Natural killer cell (primary cell): Measurements from ENCODE around the gene AGBL4. TPM values are rescaled to one million over a fixed set of nuclear protein-coding genes. Genes with fewer than 3 reads are reported as not detected.

ENCODE experiments used
- ATAC-seq, 3 donors: fragments of 150-1000 bp in 2 of 3; fragments of 200-7000 bp in 1 of 3; cut with Tn5 transposase; 1 replicate in 1 of 3; 2 replicates in 2 of 3; pipeline ENCODE4 v1.10.0; 2021; ENCODE audit warnings: mild to moderate bottlenecking in 2 of 3, moderate library complexity in 2 of 3
- DNase-seq, 2 donors: peaks; one replicate each; pipeline versions ENCODE4 v3.0.0 to v3.0.0-alpha.2; 2013 to 2021; ENCODE audit warnings: mixed read lengths in 1 of 2
- H3K27ac ChIP-seq: one replicate; pipeline ENCODE4 v1.5.1; 2013; ENCODE audit warnings: mild to moderate bottlenecking, low read length
- H3K27me3 ChIP-seq: one replicate; pipeline ENCODE4 v1.6.1; 2013; ENCODE audit warnings: low read length; ENCODE audit not compliant: control insufficient read depth, insufficient read depth
- H3K36me3 ChIP-seq: one replicate; pipeline ENCODE4 v1.6.1; 2013; ENCODE audit warnings: low read length; ENCODE audit not compliant: control insufficient read depth, insufficient read depth
- H3K4me1 ChIP-seq: one replicate; pipeline ENCODE4 v1.6.1; 2013; ENCODE audit warnings: low read length; ENCODE audit not compliant: control insufficient read depth, insufficient read depth
- H3K4me3 ChIP-seq: one replicate; pipeline ENCODE4 v1.5.1; 2013; ENCODE audit warnings: low read length
- H3K9me3 ChIP-seq: one replicate; pipeline ENCODE4 v1.6.1; 2013; ENCODE audit warnings: low read length; ENCODE audit not compliant: control insufficient read depth, insufficient read depth
- H3K27ac Mint-ChIP-seq, 2 donors: one replicate each; pipeline ENCODE4 v1.8.0; 2022; ENCODE audit warnings: mild to moderate bottlenecking in 2 of 2, mixed read lengths in 2 of 2, moderate library complexity in 1 of 2
- H3K27me3 Mint-ChIP-seq, 2 donors: one replicate each; pipeline ENCODE4 v1.8.0; 2022; ENCODE audit warnings: low read depth in 2 of 2, mixed read lengths in 2 of 2
- H3K36me3 Mint-ChIP-seq: one replicate; pipeline ENCODE4 v1.8.0; 2022; ENCODE audit warnings: mixed read lengths
- H3K4me1 Mint-ChIP-seq, 2 donors: one replicate each; pipeline ENCODE4 v1.8.0; 2022; ENCODE audit warnings: mixed read lengths in 2 of 2
- H3K4me3 Mint-ChIP-seq: one replicate; pipeline ENCODE4 v1.8.0; 2022; ENCODE audit warnings: mild to moderate bottlenecking, moderate library complexity, mixed read lengths
- H3K9me3 Mint-ChIP-seq, 2 donors: one replicate each; pipeline ENCODE4 v1.8.0; 2022; ENCODE audit warnings: mixed read lengths in 2 of 2
- WGBS: methylation state at CpG from one replicate; pipeline ENCODE4 v1.1.7; 2013; ENCODE audit warnings: missing lambda C conversion rate; ENCODE audit not compliant: insufficient coverage; 5-methylcytosine and 5-hydroxymethylcytosine counted together
- intact Hi-C: fragments of 100-400 bp; cut with micrococcal nuclease; formaldehyde crosslinking; loops from one replicate; pipeline ENCODE4 v1.14.2; 2022
- total RNA-seq, 4 donors: library from RNA; stranded (reverse); fragments of 120-200 nt in 1 of 4; gene quantifications; one replicate each; pipeline versions ENCODE4 v1.2.3 to v1.2.4, GENCODE V29; 2013 to 2022
- TF ChIP-seq, protein P1 (sequence below): fragments of 200-600 bp; IDR thresholded peaks from one replicate; pipeline ENCODE4 v1.8.0; 2022; ENCODE audit warnings: antibody characterized with exemption

Gene AGBL4
- total RNA-seq, 3 donors from 2014 or later (not counting 1 experiment from before 2014, with no cell fraction given) = not detected

DNA sequence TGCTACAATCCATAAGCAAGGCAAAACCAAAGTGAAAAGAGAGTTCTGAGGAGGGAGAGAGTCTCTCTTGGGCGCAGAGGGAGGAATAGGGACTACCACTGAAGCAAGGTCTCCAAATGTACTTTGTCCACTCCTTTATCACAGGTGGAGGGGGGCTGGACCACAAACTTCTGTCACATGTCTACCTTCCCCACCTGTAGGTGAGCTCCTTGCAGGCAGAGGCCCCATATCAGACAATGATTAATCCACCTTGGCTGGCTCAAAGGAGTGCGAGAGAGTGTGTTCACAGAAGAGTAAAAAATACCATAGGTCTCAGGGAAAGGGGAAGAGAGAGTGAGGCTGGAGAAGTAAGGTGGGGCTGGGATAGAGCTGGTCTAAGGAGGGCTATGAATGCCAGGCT, 1251.5 kb downstream of the AGBL4 start:
- Mint-ChIP-seq H3K4me3 (no peak overlapping the region), H3K27ac (no peak overlapping the region), H3K27me3 (peaks cover 2 to 5% of the 10 kb centered on the region in 2 donors), H3K9me3 (no peaks in the 10 kb centered on the region), H3K4me1 (peaks cover 7 to 15% of the 10 kb centered on the region in 2 donors), H3K36me3 (no peaks in the 10 kb centered on the region)
- intact Hi-C loops = no loop called here
- no peak for ATAC-seq
- peaks cover 9% of the 10 kb centered on the region for H3K4me1 ChIP-seq
- no peak overlapping the region for H3K27ac ChIP-seq
- no peak for DNase-seq
- H3K36me3 ChIP-seq = no peaks in the 10 kb centered on the region
- H3K27me3 ChIP-seq = no peaks in the 10 kb centered on the region
- TF ChIP-seq, protein P1, sequence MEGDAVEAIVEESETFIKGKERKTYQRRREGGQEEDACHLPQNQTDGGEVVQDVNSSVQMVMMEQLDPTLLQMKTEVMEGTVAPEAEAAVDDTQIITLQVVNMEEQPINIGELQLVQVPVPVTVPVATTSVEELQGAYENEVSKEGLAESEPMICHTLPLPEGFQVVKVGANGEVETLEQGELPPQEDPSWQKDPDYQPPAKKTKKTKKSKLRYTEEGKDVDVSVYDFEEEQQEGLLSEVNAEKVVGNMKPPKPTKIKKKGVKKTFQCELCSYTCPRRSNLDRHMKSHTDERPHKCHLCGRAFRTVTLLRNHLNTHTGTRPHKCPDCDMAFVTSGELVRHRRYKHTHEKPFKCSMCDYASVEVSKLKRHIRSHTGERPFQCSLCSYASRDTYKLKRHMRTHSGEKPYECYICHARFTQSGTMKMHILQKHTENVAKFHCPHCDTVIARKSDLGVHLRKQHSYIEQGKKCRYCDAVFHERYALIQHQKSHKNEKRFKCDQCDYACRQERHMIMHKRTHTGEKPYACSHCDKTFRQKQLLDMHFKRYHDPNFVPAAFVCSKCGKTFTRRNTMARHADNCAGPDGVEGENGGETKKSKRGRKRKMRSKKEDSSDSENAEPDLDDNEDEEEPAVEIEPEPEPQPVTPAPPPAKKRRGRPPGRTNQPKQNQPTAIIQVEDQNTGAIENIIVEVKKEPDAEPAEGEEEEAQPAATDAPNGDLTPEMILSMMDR = no peak
- H3K9me3 ChIP-seq = no peaks in the 10 kb centered on the region
- no peak overlapping the region for H3K4me3 ChIP-seq
- 86% methylated on average over 2 of the region's 2 CpGs for WGBS

GRCh38 chr1:48771561-48771960, 1252.2 kb downstream of the AGBL4 start:
- peaks cover 8% of the 10 kb centered on the region for H3K4me1 ChIP-seq

GRCh38 chr1:48767975-48768510, 1255.7 kb downstream of the AGBL4 start:
- H3K9me3 Mint-ChIP-seq = no peaks in the 10 kb centered on the region
- TF ChIP-seq, protein P1 = no peak
- Histone ChIP-seq H3K36me3 (no peaks in the 10 kb centered on the region), H3K27me3 (no peaks in the 10 kb centered on the region), H3K4me1 (no peaks in the 10 kb centered on the region), H3K9me3 (no peaks in the 10 kb centered on the region), H3K27ac (no peak overlapping the region), H3K4me3 (no peak overlapping the region)
- DNase-seq (no peak), ATAC-seq (no peak)
- H3K36me3 Mint-ChIP-seq = no peaks in the 10 kb centered on the region
- intact Hi-C loops = no loop called here
- H3K4me1 Mint-ChIP-seq = no peaks in the 10 kb centered on the region
- no peak overlapping the region for H3K4me3 Mint-ChIP-seq
- H3K27ac Mint-ChIP-seq = no peak overlapping the region
- H3K27me3 Mint-ChIP-seq = no peaks in the 10 kb centered on the region

More at GRCh38 chr1:48771561-48771960, 1252.2 kb downstream of the AGBL4 start:
- no peaks in the 10 kb centered on the region for H3K36me3 Mint-ChIP-seq
- TF ChIP-seq, protein P1 = no peak
- H3K9me3 Mint-ChIP-seq = no peaks in the 10 kb centered on the region
- intact Hi-C loops = no loop called here
- 92% methylated on average over 2 of the region's 2 CpGs for WGBS
- Histone ChIP-seq H3K27ac (no peak overlapping the region), H3K36me3 (no peaks in the 10 kb centered on the region), H3K4me3 (no peak overlapping the region), H3K9me3 (no peaks in the 10 kb centered on the region), H3K27me3 (no peaks in the 10 kb centered on the region)
- no peak for ATAC-seq
- DNase-seq = no peak
- H3K4me1 Mint-ChIP-seq = peaks cover 7 to 12% of the 10 kb centered on the region in 2 donors
- no peak overlapping the region for H3K27ac Mint-ChIP-seq
- H3K27me3 Mint-ChIP-seq = peaks cover 0 to 5% of the 10 kb centered on the region in 2 donors
- no peak overlapping the region for H3K4me3 Mint-ChIP-seq

DNA sequence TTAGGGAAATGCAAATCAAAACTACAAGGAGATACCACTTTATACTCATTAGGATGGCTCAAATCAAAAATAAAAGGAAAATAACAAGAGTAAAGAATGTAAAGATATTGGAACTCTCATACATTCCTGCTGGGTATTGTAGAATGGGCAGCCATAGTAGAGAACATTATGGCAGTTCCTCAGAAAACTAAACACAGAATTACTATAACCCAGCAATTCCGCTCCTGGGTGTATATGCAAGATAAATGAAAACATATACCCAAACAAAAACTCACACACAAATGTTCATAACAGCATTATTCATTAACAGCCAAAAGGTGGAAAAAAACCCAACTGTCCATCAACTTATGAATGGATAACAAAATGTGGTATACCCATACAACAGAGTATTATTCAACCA, 1258.4 kb downstream of the AGBL4 start:
- intact Hi-C loops = no loop called here
- H3K9me3 Mint-ChIP-seq = no peaks in the 10 kb centered on the region
- H3K4me1 ChIP-seq = no peaks in the 10 kb centered on the region
- no peak overlapping the region for H3K4me3 Mint-ChIP-seq
- no peaks in the 10 kb centered on the region for H3K4me1 Mint-ChIP-seq
- no peak overlapping the region for H3K27ac ChIP-seq
- H3K27me3 Mint-ChIP-seq = no peaks in the 10 kb centered on the region
- no peaks in the 10 kb centered on the region for H3K9me3 ChIP-seq
- WGBS = 83% methylated on average over 1 of the region's 1 CpG
- no peaks in the 10 kb centered on the region for H3K36me3 ChIP-seq
- DNase-seq (no peak), ATAC-seq (no peak)
- H3K27me3 ChIP-seq = no peaks in the 10 kb centered on the region
- no peak overlapping the region for H3K4me3 ChIP-seq
- no peaks in the 10 kb centered on the region for H3K36me3 Mint-ChIP-seq
- TF ChIP-seq, protein P1 = no peak
- H3K27ac Mint-ChIP-seq = no peak overlapping the region
